Measurements from ENCODE around the gene PCMT1. TPM values are rescaled to one million over a fixed set of nuclear protein-coding genes. Genes with fewer than 3 reads are reported as not detected.
A peak's percentile ranks its signal among the peaks of the same experiment; 100 is the strongest.

Gene PCMT1
- total and polyA plus RNA-seq, 2 of the 4 experiments (the other 2 are of a cell fraction) = 101 to 109 TPM

GRCh38 chr6:149840345-149841075 is 91.0 kb downstream of the PCMT1 start:
- intact Hi-C loops (cut with micrococcal nuclease) (loop anchor here (1.0 kb wide), 1 partner anchor 23 kb away; no protein-coding TSS in a partner anchor), in situ Hi-C loops (cut with MboI; ENCODE audit: low sequenced_read_pairs) (loop anchor here (25.0 kb wide), 1 partner anchor 1222 kb away; no protein-coding TSS in a partner anchor), dilution Hi-C loops (cut with HindIII; ENCODE audit: low sequenced_read_pairs, unreplicated experiment) (no loop called here)
- DNase-seq = peak; percentile 92
- Histone ChIP-seq H3K27me3 (ENCODE audit: control insufficient read depth, insufficient read depth, low read length) (no peaks in the 10 kb centered on the region), H2AFZ (replicated peaks; ENCODE audit: low read length, poor library complexity) (peak overlapping the region; percentile 35), H3K18ac (ENCODE audit: low read depth, low read length) (peak overlapping the region; percentile 1; the same call in 1 of the 2 replicates), H4K91ac (ENCODE audit: insufficient read depth, low read depth, low read length) (peak overlapping the region; percentile 48), H3K4me1 (ENCODE audit: control insufficient read depth, insufficient read depth, low read length) (peaks cover 20% of the 10 kb centered on the region), H3K14ac (replicated peaks; ENCODE audit: low read depth, low read length) (0 out of 2 replicates have a peak overlapping the region, but pooled peaks have one; percentile 24), H3K4me3 (ENCODE audit: insufficient read depth, low read depth, low read length) (no peak overlapping the region), H2BK120ac (ENCODE audit: low read depth, low read length) (peak overlapping the region; percentile 43), H3K79me1 (ENCODE audit: low read depth in 1 of 2, low read length in 2 of 2) (peaks cover 18 to 48% of the 10 kb centered on the region in 2 experiments), H2BK5ac (ENCODE audit: low read depth, low read length, poor library complexity, severe bottlenecking) (peak overlapping the region; percentile 66), H3K9ac (ENCODE audit: low read depth, low read length) (no peak overlapping the region), H2AK5ac (ENCODE audit: low read depth, low read length) (peak overlapping the region; percentile 18; the same call in 1 of the 2 replicates), H3K9me1 (ENCODE audit: insufficient read depth, low read length) (peaks cover 20% of the 10 kb centered on the region), H3K4ac (ENCODE audit: low read depth, low read length) (peak overlapping the region; percentile 46), H3K9me3 (ENCODE audit: control insufficient read depth, insufficient read depth, low read length) (no peaks in the 10 kb centered on the region), H4K5ac (ENCODE audit: low read depth, low read length) (no peak overlapping the region), H3K56ac (ENCODE audit: extremely low read depth, insufficient read depth, low read length) (peak overlapping the region; percentile 12; the same call in 1 of the 2 replicates), H2BK20ac (ENCODE audit: low read depth, low read length) (peak overlapping the region; percentile 60), H4K8ac (ENCODE audit: low read depth in 2 of 2, low read length in 2 of 2) (peak overlapping the region in 1 of 2 experiments; percentile 6; a peak in 1 of 4 replicates), H3K36me3 (ENCODE audit: control insufficient read depth, insufficient read depth, low read length) (peaks cover 23% of the 10 kb centered on the region), H4K20me1 (ENCODE audit: insufficient read depth, low read length) (peaks cover 4% of the 10 kb centered on the region), H3K27ac (ENCODE audit: insufficient read depth, low read length) (peak overlapping the region; percentile 20), H2BK15ac (ENCODE audit: low read depth, low read length) (no peak overlapping the region), H2AK9ac (replicated peaks; ENCODE audit: low read depth, low read length, poor library complexity) (peak overlapping the region; percentile 68), H3K23ac (ENCODE audit: low read depth, low read length) (peak overlapping the region; percentile 1; the same call in 1 of the 2 replicates), H3K4me2 (ENCODE audit: low read depth, low read length) (peak overlapping the region; percentile 18; the same call in 1 of the 2 replicates)
- BruUV-seq (replicated peaks) = no TSS peak
- ATAC-seq (ENCODE audit: low read depth) = peak; percentile 87
- ChIA-PET POLR2A (ENCODE audit: unreplicated experiment) (no interaction called here), CTCF (interaction anchor here (0.5 to 1.3 kb wide), 13 partner anchors 8 to 992 kb away, joined by 3 to 7 read pairs (median 3); partner anchors contain the start of gene LRP11)
- WGBS, 2 experiments (ENCODE audit: extremely low coverage in 2 of 2, insufficient read length in 1 of 2) = no CpG with 5 or more reads among the region's 8 CpGs
- TF ChIP-seq CHD1 (IDR thresholded peaks at IDR 0.05; ENCODE audit: low read depth, low read length) (no peak; the same call in 1 of the 2 replicates), MAZ (IDR thresholded peaks at IDR 0.05; ENCODE audit: borderline replicate concordance, low read depth, low read length) (no peak), RCOR1 (IDR thresholded peaks at IDR 0.05; ENCODE audit: insufficient replicate concordance, low read length) (no peak), MXI1 (IDR thresholded peaks at IDR 0.05; ENCODE audit: borderline replicate concordance, low read depth, low read length) (no peak), ELK1 (IDR thresholded peaks at IDR 0.05; ENCODE audit: borderline replicate concordance, low read depth, low read length) (no peak), BHLHE40 (IDR thresholded peaks at IDR 0.05; ENCODE audit: low read depth, low read length) (peak; percentile 84), SMC3 (IDR thresholded peaks at IDR 0.05; ENCODE audit: low read depth, low read length) (peak; percentile 36), FOS (IDR thresholded peaks at IDR 0.05; ENCODE audit: low read depth, low read length) (peak; percentile 56; the same call in 1 of the 2 replicates), USF2 (IDR thresholded peaks at IDR 0.05; ENCODE audit: low read depth, low read length) (no peak), RFX5 (IDR thresholded peaks at IDR 0.05; ENCODE audit: low read depth, low read length) (no peak), CEBPB (IDR thresholded peaks at IDR 0.05; ENCODE audit: low read depth, low read length) (no peak), POLR2A (IDR thresholded peaks at IDR 0.05; ENCODE audit: low read depth, low read length) (no peak), NFE2L2 (IDR thresholded peaks at IDR 0.05; ENCODE audit: low read depth, low read length) (0 out of 2 replicates have a peak, but pooled peaks have one; percentile 2)
